ENCODE measurements around the gene ERC2.
"Not testable (repeated sequence)": the region's sequence is repeated elsewhere in the genome, so short reads cannot be mapped to it uniquely, and the experiment has no call there.

The ERC2 gene

GRCh38 chr3:56291953-56292352, 176.3 kb downstream of the ERC2 start:
- Mint-ChIP-seq H3K27me3 (peaks cover 11% of the 10 kb centered on the region), H3K9me3 (ENCODE audit: low read depth) (no peaks in the 10 kb centered on the region), H3K36me3 (no peaks in the 10 kb centered on the region), H3K4me1 (ENCODE audit: low read depth) (no peaks in the 10 kb centered on the region), H3K4me3 (no peak overlapping the region), H3K27ac (no peak overlapping the region)

- H3K27ac Mint-ChIP-seq = no peak overlapping the region
- no peaks in the 10 kb centered on the region for H3K4me1 Mint-ChIP-seq (ENCODE audit: low read depth)
- H3K27me3 Mint-ChIP-seq = peaks cover 9% of the 10 kb centered on the region
- H3K9me3 Mint-ChIP-seq (ENCODE audit: low read depth) = no peaks in the 10 kb centered on the region
- H3K4me3 Mint-ChIP-seq = no peak overlapping the region
- H3K36me3 Mint-ChIP-seq = no peaks in the 10 kb centered on the region
These were observed 177.0 kb downstream of the ERC2 start for GRCh38 chr3:56291244-56291680.

GRCh38 chr3:56290374-56290773, 177.9 kb downstream of the ERC2 start:
- H3K4me3 Mint-ChIP-seq = no peak overlapping the region
- H3K36me3 Mint-ChIP-seq = no peaks in the 10 kb centered on the region
- no peak overlapping the region for H3K27ac Mint-ChIP-seq
- no peaks in the 10 kb centered on the region for H3K4me1 Mint-ChIP-seq (ENCODE audit: low read depth)
- H3K27me3 Mint-ChIP-seq = peaks cover 8% of the 10 kb centered on the region
- no peaks in the 10 kb centered on the region for H3K9me3 Mint-ChIP-seq (ENCODE audit: low read depth)

GRCh38 chr3:56288258-56288657, 180.0 kb downstream of the ERC2 start:
- no peaks in the 10 kb centered on the region for H3K36me3 Mint-ChIP-seq
- no peaks in the 10 kb centered on the region for H3K9me3 Mint-ChIP-seq (ENCODE audit: low read depth)
- no peak overlapping the region for H3K27ac Mint-ChIP-seq
- H3K4me3 Mint-ChIP-seq = no peak overlapping the region
- H3K27me3 Mint-ChIP-seq = peaks cover 5% of the 10 kb centered on the region
- no peaks in the 10 kb centered on the region for H3K4me1 Mint-ChIP-seq (ENCODE audit: low read depth)

GRCh38 chr3:56282341-56282740, 185.9 kb downstream of the ERC2 start:
- no peak overlapping the region for H3K27ac Mint-ChIP-seq
- H3K9me3 Mint-ChIP-seq (ENCODE audit: low read depth) = no peaks in the 10 kb centered on the region

GRCh38 chr3:56277236-56277635, 191.0 kb downstream of the ERC2 start:
- no peaks in the 10 kb centered on the region for H3K9me3 Mint-ChIP-seq (ENCODE audit: low read depth)
- no peaks in the 10 kb centered on the region for H3K36me3 Mint-ChIP-seq
- no peak overlapping the region for H3K27ac Mint-ChIP-seq
- H3K4me3 Mint-ChIP-seq = no peak overlapping the region
- no peaks in the 10 kb centered on the region for H3K4me1 Mint-ChIP-seq (ENCODE audit: low read depth)
- peaks cover 18% of the 10 kb centered on the region for H3K27me3 Mint-ChIP-seq

More at GRCh38 chr3:56282341-56282740, 185.9 kb downstream of the ERC2 start:
- H3K4me1 Mint-ChIP-seq (ENCODE audit: low read depth) = no peaks in the 10 kb centered on the region
- H3K27me3 Mint-ChIP-seq = peaks cover 9% of the 10 kb centered on the region
- H3K36me3 Mint-ChIP-seq = no peaks in the 10 kb centered on the region
- no peak overlapping the region for H3K4me3 Mint-ChIP-seq

GRCh38 chr3:56275120-56275519, 193.1 kb downstream of the ERC2 start:
- H3K27ac Mint-ChIP-seq = no peak overlapping the region
- H3K36me3 Mint-ChIP-seq = no peaks in the 10 kb centered on the region
- H3K4me3 Mint-ChIP-seq = no peak overlapping the region
- H3K27me3 Mint-ChIP-seq = peaks cover 19% of the 10 kb centered on the region
- H3K4me1 Mint-ChIP-seq (ENCODE audit: low read depth) = no peaks in the 10 kb centered on the region
- H3K9me3 Mint-ChIP-seq (ENCODE audit: low read depth) = no peaks in the 10 kb centered on the region

GRCh38 chr3:56269755-56270535, 198.3 kb downstream of the ERC2 start:
- no peaks in the 10 kb centered on the region for H3K36me3 Mint-ChIP-seq

GRCh38 chr3:56268616-56269383, 199.5 kb downstream of the ERC2 start:
- no peaks in the 10 kb centered on the region for H3K36me3 Mint-ChIP-seq
- no peak overlapping the region for H3K27ac Mint-ChIP-seq
- no peak overlapping the region for H3K4me3 Mint-ChIP-seq
- no peaks in the 10 kb centered on the region for H3K9me3 Mint-ChIP-seq (ENCODE audit: low read depth)
- H3K4me1 Mint-ChIP-seq (ENCODE audit: low read depth) = no peaks in the 10 kb centered on the region
- peaks cover 8% of the 10 kb centered on the region for H3K27me3 Mint-ChIP-seq

More at GRCh38 chr3:56269755-56270535, 198.3 kb downstream of the ERC2 start:
- no peak overlapping the region for H3K4me3 Mint-ChIP-seq
- no peaks in the 10 kb centered on the region for H3K4me1 Mint-ChIP-seq (ENCODE audit: low read depth)
- no peak overlapping the region for H3K27ac Mint-ChIP-seq
- peaks cover 10% of the 10 kb centered on the region for H3K27me3 Mint-ChIP-seq
- no peaks in the 10 kb centered on the region for H3K9me3 Mint-ChIP-seq (ENCODE audit: low read depth)

GRCh38 chr3:56261852-56262251, 206.4 kb downstream of the ERC2 start:
- not testable (repeated sequence) for H3K9me3 Mint-ChIP-seq (ENCODE audit: low read depth); H3K36me3 Mint-ChIP-seq; H3K4me1 Mint-ChIP-seq (ENCODE audit: low read depth); H3K4me3 Mint-ChIP-seq; H3K27me3 Mint-ChIP-seq; H3K27ac Mint-ChIP-seq

GRCh38 chr3:56260262-56260661, 208.0 kb downstream of the ERC2 start:
- H3K4me3 Mint-ChIP-seq = no peak overlapping the region
- no peak overlapping the region for H3K27ac Mint-ChIP-seq
- no peaks in the 10 kb centered on the region for H3K4me1 Mint-ChIP-seq (ENCODE audit: low read depth)
- H3K27me3 Mint-ChIP-seq = peaks cover 6% of the 10 kb centered on the region
- H3K36me3 Mint-ChIP-seq = no peaks in the 10 kb centered on the region
- H3K9me3 Mint-ChIP-seq (ENCODE audit: low read depth) = no peaks in the 10 kb centered on the region

- peaks cover 5% of the 10 kb centered on the region for H3K27me3 Mint-ChIP-seq
- no peaks in the 10 kb centered on the region for H3K9me3 Mint-ChIP-seq (ENCODE audit: low read depth)
- no peaks in the 10 kb centered on the region for H3K36me3 Mint-ChIP-seq
- H3K4me1 Mint-ChIP-seq (ENCODE audit: low read depth) = no peaks in the 10 kb centered on the region
- H3K4me3 Mint-ChIP-seq = no peak overlapping the region
- H3K27ac Mint-ChIP-seq = no peak overlapping the region
These were observed 210.4 kb downstream of the ERC2 start for GRCh38 chr3:56257826-56258225.

GRCh38 chr3:56254835-56255234, 213.4 kb downstream of the ERC2 start:
- H3K36me3 Mint-ChIP-seq = no peaks in the 10 kb centered on the region
- H3K27ac Mint-ChIP-seq = no peak overlapping the region
- H3K4me3 Mint-ChIP-seq = no peak overlapping the region
- no peaks in the 10 kb centered on the region for H3K9me3 Mint-ChIP-seq (ENCODE audit: low read depth)
- no peaks in the 10 kb centered on the region for H3K4me1 Mint-ChIP-seq (ENCODE audit: low read depth)
- H3K27me3 Mint-ChIP-seq = peaks cover 2% of the 10 kb centered on the region

- H3K27ac Mint-ChIP-seq = no peak overlapping the region
- H3K4me1 Mint-ChIP-seq (ENCODE audit: low read depth) = no peaks in the 10 kb centered on the region
- H3K27me3 Mint-ChIP-seq = peaks cover 2% of the 10 kb centered on the region
- H3K36me3 Mint-ChIP-seq = no peaks in the 10 kb centered on the region
- no peaks in the 10 kb centered on the region for H3K9me3 Mint-ChIP-seq (ENCODE audit: low read depth)
- H3K4me3 Mint-ChIP-seq = no peak overlapping the region
These were observed 214.2 kb downstream of the ERC2 start for GRCh38 chr3:56253941-56254665.

- Mint-ChIP-seq H3K27me3 (peaks cover 2% of the 10 kb centered on the region), H3K27ac (no peak overlapping the region), H3K4me3 (no peak overlapping the region), H3K9me3 (ENCODE audit: low read depth) (no peaks in the 10 kb centered on the region), H3K36me3 (no peaks in the 10 kb centered on the region), H3K4me1 (ENCODE audit: low read depth) (no peaks in the 10 kb centered on the region)
These were observed 216.8 kb downstream of the ERC2 start for GRCh38 chr3:56251343-56251945.

All from activated naive CD8-positive, alpha-beta T cell (primary cell).